Common myeloid progenitor, CD34-positive (primary cell): ENCODE results near the gene MARCHF7.
"Not testable (repeated sequence)": the region's sequence is repeated elsewhere in the genome, so short reads cannot be mapped to it uniquely, and the experiment has no call there.

Source experiments
- CTCF ChIA-PET: fragments of 350-600 bp; sonication (Branson Sonifier 250); formaldehyde crosslinking; loops from one replicate; lab custom pipeline; 2021; ENCODE audit warnings: antibody characterized with exemption; lab: Charles Lee
- POLR2A ChIA-PET: fragments of 350-600 bp; sonication (Branson Sonifier 250); formaldehyde crosslinking; loops from one replicate; lab custom pipeline; 2021; ENCODE audit warnings: antibody characterized with exemption; lab: Charles Lee
- DNase-seq, 3 donors: peaks; one replicate each; pipeline versions ENCODE4 v3.0.0 to v3.0.0-alpha.2; 2013
- H3K27ac ChIP-seq, 2 experiments: 1 replicate in 1 of 2; 2 replicates in 1 of 2; pipeline ENCODE4 v1.7.0; 2013; ENCODE audit warnings: inconsistent platforms in 2 of 2, low read length in 2 of 2, mild to moderate bottlenecking in 2 of 2, low read depth in 1 of 2, moderate library complexity in 1 of 2; ENCODE audit not compliant: severe bottlenecking in 2 of 2, insufficient read depth in 1 of 2, poor library complexity in 1 of 2
- H3K27me3 ChIP-seq, 5 experiments: replicated peaks in 2 of 5; 1 replicate in 3 of 5; 2 replicates in 2 of 5; pipeline versions ENCODE4 v1.6.1 to v1.7.0; 2013; ENCODE audit warnings: low read length in 4 of 5, mild to moderate bottlenecking in 2 of 5, moderate library complexity in 2 of 5, inconsistent platforms in 1 of 5; ENCODE audit not compliant: insufficient read depth in 5 of 5, control insufficient read depth in 4 of 5
- H3K36me3 ChIP-seq, 4 experiments: 1 replicate in 2 of 4; 2 replicates in 2 of 4; pipeline versions ENCODE4 v1.6.1 to v1.7.0; 2013; ENCODE audit warnings: low read length in 3 of 4, control low read depth in 1 of 4, mild to moderate bottlenecking in 1 of 4; ENCODE audit not compliant: control insufficient read depth in 4 of 4, insufficient read depth in 4 of 4
- H3K4me1 ChIP-seq, 4 experiments: 1 replicate in 3 of 4; 2 replicates in 1 of 4; pipeline versions ENCODE4 v1.6.1 to v1.7.1; 2013; ENCODE audit warnings: low read length in 3 of 4, mild to moderate bottlenecking in 3 of 4, control low read depth in 1 of 4, inconsistent platforms in 1 of 4, moderate library complexity in 1 of 4; ENCODE audit not compliant: control insufficient read depth in 4 of 4, insufficient read depth in 4 of 4; ENCODE audit errors: control extremely low read depth in 1 of 4
- H3K4me3 ChIP-seq, 7 experiments: 1 replicate in 4 of 7; 2 replicates in 3 of 7; pipeline versions ENCODE4 v1.5.1 to v1.7.0; 2013; ENCODE audit warnings: mild to moderate bottlenecking in 7 of 7, low read length in 6 of 7, moderate library complexity in 6 of 7, inconsistent platforms in 2 of 7, low read depth in 2 of 7, control low read depth in 1 of 7; ENCODE audit not compliant: insufficient read depth in 4 of 7, control insufficient read depth in 1 of 7; ENCODE audit errors: extremely low read depth in 1 of 7
- H3K9me3 ChIP-seq, 5 experiments: 1 replicate in 4 of 5; 2 replicates in 1 of 5; pipeline versions ENCODE4 v1.6.1 to v1.7.1; 2013; ENCODE audit warnings: low read length in 4 of 5, mild to moderate bottlenecking in 2 of 5, inconsistent platforms in 1 of 5, low read depth in 1 of 5, moderate library complexity in 1 of 5; ENCODE audit not compliant: control insufficient read depth in 4 of 5, insufficient read depth in 2 of 5; ENCODE audit errors: control extremely low read depth in 1 of 5
- WGBS: methylation state at CpG from one replicate; pipeline ENCODE4 v1.1.5; 2013; ENCODE audit not compliant: insufficient coverage; 5-methylcytosine and 5-hydroxymethylcytosine counted together

MARCHF7 gene

GRCh38 chr2:159744363-159744762, 32.1 kb downstream of the MARCHF7 start:
- no peak for DNase-seq
- no peak overlapping the region for H3K27ac ChIP-seq
- no peaks in the 10 kb centered on the region for H3K4me1 ChIP-seq
- H3K27me3 ChIP-seq = no peaks in the 10 kb centered on the region
- POLR2A ChIA-PET = interaction anchor here (0.5 kb wide), 1 partner anchor 83 kb away, joined by 3 read pairs; no protein-coding TSS in a partner anchor
- CTCF ChIA-PET = interaction anchor here (1.1 to 2.0 kb wide), 3 partner anchors 9 to 20 kb away, joined by 3 to 4 read pairs (median 3); no protein-coding TSS in a partner anchor
- H3K4me3 ChIP-seq = no peak overlapping the region
- WGBS = 100% methylated on average over 2 of the region's 3 CpGs
- H3K9me3 ChIP-seq = no peaks in the 10 kb centered on the region
- H3K36me3 ChIP-seq = peaks cover 23 to 64% (median 49%) of the 10 kb centered on the region in 4 experiments

GRCh38 chr2:159745237-159745636, 32.9 kb downstream of the MARCHF7 start:
- 100% methylated on average over 4 of the region's 11 CpGs for WGBS
- CTCF ChIA-PET, H3K4me1 ChIP-seq, H3K27me3 ChIP-seq, H3K27ac ChIP-seq, DNase-seq, H3K9me3 ChIP-seq, POLR2A ChIA-PET, H3K4me3 ChIP-seq: not testable (repeated sequence)
- H3K36me3 ChIP-seq = peaks cover 23 to 70% (median 51%) of the 10 kb centered on the region in 4 experiments

- no peak overlapping the region for H3K4me3 ChIP-seq
- no peaks in the 10 kb centered on the region for H3K27me3 ChIP-seq
- no peak overlapping the region for H3K27ac ChIP-seq
- no peak for DNase-seq
- 97% methylated on average over 9 of the region's 9 CpGs for WGBS
- ChIA-PET CTCF (interaction anchor here (0.6 to 2.3 kb wide), 5 partner anchors 9 to 221 kb away, joined by 3 to 11 read pairs (median 3); no protein-coding TSS in a partner anchor), POLR2A (interaction anchor here (1.4 kb wide), 1 partner anchor 15 kb away, joined by 3 read pairs; no protein-coding TSS in a partner anchor)
- H3K36me3 ChIP-seq = peaks cover 27 to 68% (median 48%) of the 10 kb centered on the region in 4 experiments
- peaks cover 0 to 2% (median 0%) of the 10 kb centered on the region in 4 experiments for H3K4me1 ChIP-seq
- H3K9me3 ChIP-seq = no peaks in the 10 kb centered on the region
Observed at GRCh38 chr2:159748089-159748488, 35.8 kb downstream of the MARCHF7 start.

GRCh38 chr2:159750873-159751272, 38.6 kb downstream of the MARCHF7 start:
- ChIA-PET POLR2A (no interaction called here), CTCF (no interaction called here)
- H3K27me3 ChIP-seq = no peaks in the 10 kb centered on the region
- no peak for DNase-seq
- no peak overlapping the region for H3K4me3 ChIP-seq
- H3K9me3 ChIP-seq = no peaks in the 10 kb centered on the region
- 100% methylated on average over 1 of the region's 1 CpG for WGBS
- H3K36me3 ChIP-seq = peaks cover 28 to 55% (median 40%) of the 10 kb centered on the region in 4 experiments
- peaks cover 8 to 25% (median 13%) of the 10 kb centered on the region in 4 experiments for H3K4me1 ChIP-seq
- H3K27ac ChIP-seq = no peak overlapping the region

GRCh38 chr2:159753797-159754196, 41.5 kb downstream of the MARCHF7 start:
- ChIA-PET POLR2A (interaction anchor here (0.6 to 1.4 kb wide), 2 partner anchors 11 to 187 kb away, joined by 3 to 6 read pairs; no protein-coding TSS in a partner anchor), CTCF (interaction anchor here (1.0 to 2.5 kb wide), 5 partner anchors 9 to 38 kb away, joined by 3 to 8 read pairs (median 5); no protein-coding TSS in a partner anchor)
- Histone ChIP-seq H3K4me1 (peaks cover 8 to 27% (median 13%) of the 10 kb centered on the region in 4 experiments), H3K27me3 (no peaks in the 10 kb centered on the region), H3K27ac (peak overlapping the region; percentile 46 to 80), H3K36me3 (peaks cover 12 to 50% (median 34%) of the 10 kb centered on the region in 4 experiments), H3K4me3 (peak overlapping the region in 5 of 7 experiments; percentile 13 to 59 (median 48)), H3K9me3 (no peaks in the 10 kb centered on the region)
- DNase-seq = peak; percentile 33 to 85 (median 79)
- 4% methylated on average over 4 of the region's 4 CpGs for WGBS

- H3K36me3 ChIP-seq = peaks cover 16 to 56% (median 34%) of the 10 kb centered on the region in 4 experiments
- peaks cover 8 to 27% (median 13%) of the 10 kb centered on the region in 4 experiments for H3K4me1 ChIP-seq
- no peaks in the 10 kb centered on the region for H3K9me3 ChIP-seq
- DNase-seq = no peak
- peak overlapping the region in 1 of 2 experiments; percentile 80 for H3K27ac ChIP-seq
- H3K4me3 ChIP-seq = no peak overlapping the region
- WGBS = 100% methylated on average over 2 of the region's 2 CpGs
- CTCF ChIA-PET = interaction anchor here (0.8 kb wide), 1 partner anchor 9 kb away, joined by 3 read pairs; no protein-coding TSS in a partner anchor
- POLR2A ChIA-PET = no interaction called here
- H3K27me3 ChIP-seq = no peaks in the 10 kb centered on the region
Observed at GRCh38 chr2:159755014-159755413, 42.7 kb downstream of the MARCHF7 start.

- peaks cover 20 to 64% (median 38%) of the 10 kb centered on the region in 4 experiments for H3K36me3 ChIP-seq
- POLR2A ChIA-PET = no interaction called here
- no peaks in the 10 kb centered on the region for H3K9me3 ChIP-seq
- H3K4me3 ChIP-seq = no peak overlapping the region
- CTCF ChIA-PET = interaction anchor here (0.6 to 2.6 kb wide), 5 partner anchors 8 to 62 kb away, joined by 3 to 11 read pairs (median 3); no protein-coding TSS in a partner anchor
- DNase-seq = peak; percentile 29 to 62 (median 49)
- H3K4me1 ChIP-seq = peaks cover 8 to 27% (median 13%) of the 10 kb centered on the region in 4 experiments
- no peaks in the 10 kb centered on the region for H3K27me3 ChIP-seq
- H3K27ac ChIP-seq = no peak overlapping the region
Observed at GRCh38 chr2:159755788-159756187, 43.5 kb downstream of the MARCHF7 start.
